Raji (cell line): ENCODE measurements around the gene TRIM5.

Experiments
- POLR2A ChIP-seq: IDR thresholded peaks from 2 replicates; pipeline ENCODE4 v1.6.1; 2011; ENCODE audit warnings: low read depth, low read length, control low read depth; ENCODE audit not compliant: insufficient read depth

The TRIM5 gene

DNA sequence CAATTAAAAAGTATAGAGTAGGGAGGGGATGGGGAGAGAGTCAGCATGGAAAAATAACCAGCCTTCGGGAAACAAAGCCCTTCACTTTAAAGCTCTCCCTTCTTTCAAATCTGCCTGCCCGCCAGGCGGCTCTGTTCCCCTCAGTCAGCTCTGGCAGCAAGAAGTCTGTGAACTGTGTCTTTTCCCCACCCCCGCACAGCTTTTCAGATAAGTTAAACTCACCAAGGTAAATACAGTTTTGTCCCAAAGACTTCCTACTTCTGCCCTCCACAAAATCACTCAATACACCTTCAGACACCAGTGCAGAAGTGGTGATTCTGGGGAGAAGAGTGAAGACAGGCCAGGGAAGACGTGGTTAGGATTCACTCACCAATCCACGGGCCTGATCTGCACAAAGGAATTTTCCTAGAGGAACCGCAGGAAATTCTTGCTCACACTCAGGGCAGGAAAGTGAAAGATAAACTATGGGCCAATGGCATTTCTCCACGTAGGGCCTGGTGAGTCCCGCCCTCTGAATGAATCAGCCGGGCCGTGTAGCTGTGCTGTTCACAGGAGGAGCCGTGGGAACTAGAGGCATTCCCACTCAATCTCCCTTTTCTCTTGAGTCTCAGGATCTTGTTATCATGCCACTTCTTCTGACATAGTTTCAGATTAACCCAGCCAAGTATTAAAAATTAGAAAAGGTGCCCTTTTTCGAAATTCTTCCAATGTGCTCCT lies at the start of gene TRIM5:
Gene TRIM5 (minus strand): TSS at position 429 of the 717 bp plus-strand sequence. CDS start 4,897 bp downstream, outside the sequence.
- 0 out of 2 replicates have a peak, but pooled peaks have one; percentile 36 for TF ChIP-seq POLR2A

DNA sequence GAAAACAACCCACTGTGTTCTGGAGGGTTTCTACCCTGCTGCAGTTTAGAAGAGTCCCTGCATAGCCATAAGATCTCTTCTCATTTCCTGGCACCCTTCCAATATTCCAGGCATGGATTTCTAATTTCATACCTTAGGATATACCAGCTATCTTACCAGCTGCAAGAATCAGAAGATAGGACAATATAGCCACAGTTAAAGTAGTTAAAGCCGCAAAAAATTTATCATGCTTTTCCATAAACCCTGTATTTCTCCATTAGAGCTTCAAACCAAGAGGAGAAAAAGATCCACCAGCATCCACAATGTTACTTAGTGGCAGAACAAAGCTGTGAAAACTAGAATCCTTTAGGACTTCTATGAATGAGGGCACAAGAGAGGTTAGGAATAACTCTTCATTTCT lies 42.8 kb upstream of the TRIM5 start:
- no peak for TF ChIP-seq POLR2A

DNA sequence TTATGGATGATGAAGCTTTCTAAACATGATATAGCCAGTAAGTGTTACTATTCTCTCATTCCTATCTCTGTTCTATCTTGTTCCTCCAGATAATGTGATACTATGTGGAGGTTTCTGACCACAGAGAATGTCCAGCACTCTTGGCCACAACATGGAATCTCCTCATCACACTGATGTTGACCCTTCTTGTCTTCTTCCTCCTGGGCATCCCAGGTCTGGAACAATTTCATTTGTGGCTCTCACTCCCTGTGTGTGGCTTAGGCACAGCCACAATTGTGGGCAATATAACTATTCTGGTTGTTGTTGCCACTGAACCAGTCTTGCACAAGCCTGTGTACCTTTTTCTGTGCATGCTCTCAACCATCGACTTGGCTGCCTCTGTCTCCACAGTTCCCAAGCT lies 41.5 kb upstream of the TRIM5 start:
- TF ChIP-seq POLR2A, result no peak

- TF ChIP-seq POLR2A, result no peak
Measured at GRCh38 chr11:5722622-5723021, 37.7 kb upstream of the TRIM5 start.

GRCh38 chr11:5719703-5720495 lies 35.0 kb upstream of the TRIM5 start:
- no peak for TF ChIP-seq POLR2A

DNA sequence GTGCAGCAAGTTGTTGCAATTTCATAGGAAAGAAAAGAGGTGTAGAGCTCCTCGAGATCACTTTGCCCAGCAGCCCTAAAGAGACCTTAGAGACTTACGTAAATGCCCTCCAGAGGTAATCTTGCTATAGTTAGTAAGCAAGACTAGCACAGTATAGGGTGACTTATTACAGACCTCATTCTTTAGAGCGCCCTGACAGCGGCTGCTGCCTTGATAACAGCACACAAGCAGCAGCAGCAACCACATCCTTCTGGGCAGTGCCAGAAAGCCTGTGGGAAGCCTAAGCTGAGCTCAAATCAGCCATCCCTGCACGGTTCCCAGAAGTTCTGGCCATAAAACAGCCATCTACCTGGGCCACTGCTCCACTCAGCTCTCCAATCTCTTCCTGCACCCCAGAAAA lies 28.8 kb upstream of the TRIM5 start:
- no peak for TF ChIP-seq POLR2A

DNA sequence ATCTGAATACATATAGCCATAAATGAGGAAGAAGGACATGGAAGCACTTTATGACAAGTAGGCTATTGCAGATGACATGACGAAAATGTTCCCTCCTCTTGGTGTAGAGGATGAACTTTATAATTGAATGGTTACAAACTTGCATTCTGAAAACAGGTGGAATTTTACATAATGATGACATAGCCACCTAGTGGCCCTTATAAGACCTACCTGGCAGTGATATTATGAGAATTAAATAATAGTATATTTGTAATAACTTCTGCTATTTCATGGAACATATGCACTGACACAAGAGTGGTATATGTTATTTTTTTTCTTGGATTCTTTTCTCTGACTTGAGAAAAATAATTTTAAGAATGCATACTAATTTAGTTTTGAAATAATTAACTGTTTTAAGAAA lies 27.6 kb upstream of the TRIM5 start:
- no peak for TF ChIP-seq POLR2A

DNA sequence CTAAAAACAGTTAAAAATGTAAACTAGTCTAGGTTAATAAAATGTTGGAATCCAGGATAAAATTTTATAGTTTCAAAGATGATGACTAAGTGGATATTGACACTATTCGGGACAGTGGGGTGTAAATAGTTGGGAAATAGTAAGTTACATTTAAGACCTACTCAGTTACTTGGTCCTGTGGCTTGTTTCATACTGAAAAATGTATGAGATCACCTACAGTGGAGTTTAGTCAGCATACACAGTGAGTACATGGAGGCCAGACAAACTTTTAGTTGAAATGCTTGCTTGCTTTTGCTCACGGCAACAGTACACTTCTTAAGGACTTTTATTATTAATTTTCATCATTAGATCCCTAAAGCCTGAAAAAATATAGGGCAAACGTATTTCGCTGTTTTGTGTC lies 20.8 kb upstream of the TRIM5 start:
- no peak for TF ChIP-seq POLR2A

- no peak for TF ChIP-seq POLR2A
Measured at GRCh38 chr11:5703741-5704536, 19.1 kb upstream of the TRIM5 start.

GRCh38 chr11:5701055-5701577 lies 16.2 kb upstream of the TRIM5 start:
- no peak for TF ChIP-seq POLR2A

DNA sequence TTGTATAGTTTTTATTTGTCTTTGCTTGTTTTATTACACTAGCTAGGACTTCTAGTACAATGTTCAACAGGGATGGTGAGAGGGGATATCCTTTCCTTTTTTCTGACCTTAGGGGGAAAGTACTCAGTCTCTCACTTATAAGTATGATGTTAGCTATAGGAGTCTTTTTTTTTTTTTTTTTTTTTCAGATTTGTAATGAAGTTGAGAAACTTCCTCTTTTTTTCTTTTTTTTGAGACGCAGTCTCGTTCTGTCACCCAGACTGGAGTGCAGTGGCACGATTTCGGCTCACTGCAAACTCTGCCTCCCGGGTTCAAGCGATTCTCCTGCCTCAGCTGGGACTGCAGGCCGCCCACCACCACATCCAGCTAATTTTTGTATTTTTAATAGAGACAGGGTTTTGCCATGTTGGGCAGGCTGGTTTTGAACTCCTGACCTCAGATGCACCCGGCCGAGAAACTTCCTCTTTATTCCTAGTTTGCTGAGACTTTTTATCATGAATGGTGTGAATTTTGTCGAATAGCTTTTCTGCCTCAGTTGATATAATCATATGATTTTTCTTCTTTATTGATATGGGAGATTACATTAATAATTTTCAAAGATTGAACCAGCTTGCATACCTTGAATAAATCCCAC lies 15.7 kb upstream of the TRIM5 start:
- no peak for TF ChIP-seq POLR2A

- TF ChIP-seq POLR2A, result no peak
Measured at GRCh38 chr11:5698281-5698680, 13.4 kb upstream of the TRIM5 start.

GRCh38 chr11:5696210-5696609 lies 11.3 kb upstream of the TRIM5 start:
- TF ChIP-seq POLR2A, result no peak

GRCh38 chr11:5695580-5695979 lies 10.7 kb upstream of the TRIM5 start:
- no peak for TF ChIP-seq POLR2A

- TF ChIP-seq POLR2A, result no peak
Measured at GRCh38 chr11:5694642-5695041, 9.8 kb upstream of the TRIM5 start.

- no peak for TF ChIP-seq POLR2A
Measured at GRCh38 chr11:5691964-5692361, 7.1 kb upstream of the TRIM5 start.

- TF ChIP-seq POLR2A, result no peak
Measured at GRCh38 chr11:5690736-5691135, 5.9 kb upstream of the TRIM5 start.
